H9 (cell line): Measurements from ENCODE around the gene IRF2BP2. TPM values are rescaled to one million over a fixed set of nuclear protein-coding genes. Genes with fewer than 3 reads are reported as not detected.

Source experiments
- DNase-seq: peaks from one replicate; pipeline ENCODE4 v3.0.0-alpha.2; 2017
- H2AFZ ChIP-seq: one replicate; pipeline ENCODE4 v1.6.1; 2013; ENCODE audit warnings: mild to moderate bottlenecking, low read length, control low read depth, moderate library complexity
- H2AK5ac ChIP-seq: 2 replicates; pipeline ENCODE4 v1.6.1; 2013; ENCODE audit warnings: low read length, control low read depth, mixed read lengths; ENCODE audit not compliant: insufficient read length
- H2BK120ac ChIP-seq: one replicate; pipeline ENCODE4 v1.6.1; 2013; ENCODE audit warnings: low read depth, mild to moderate bottlenecking, low read length, control low read depth, inconsistent platforms; ENCODE audit not compliant: poor library complexity, severe bottlenecking
- H2BK12ac ChIP-seq: 2 replicates; pipeline ENCODE4 v1.6.1; 2013; ENCODE audit warnings: low read length, control low read depth, mixed read lengths, low read depth; ENCODE audit not compliant: insufficient read length
- H2BK15ac ChIP-seq: 2 replicates; pipeline ENCODE4 v1.6.1; 2013; ENCODE audit warnings: low read depth, low read length, control low read depth
- H2BK20ac ChIP-seq: one replicate; pipeline ENCODE4 v1.6.1; 2013; ENCODE audit warnings: low read depth, mild to moderate bottlenecking, low read length, control low read depth, inconsistent platforms; ENCODE audit not compliant: poor library complexity, severe bottlenecking
- H2BK5ac ChIP-seq: 2 replicates; pipeline ENCODE4 v1.6.1; 2013; ENCODE audit warnings: low read length, control low read depth, mixed read lengths; ENCODE audit not compliant: insufficient read length
- H3K14ac ChIP-seq: 2 replicates; pipeline ENCODE4 v1.6.1; 2013; ENCODE audit warnings: low read length, control low read depth; ENCODE audit not compliant: insufficient read depth
- H3K18ac ChIP-seq: 2 replicates; pipeline ENCODE4 v1.6.1; 2013; ENCODE audit warnings: low read depth, mild to moderate bottlenecking, mixed read lengths, low read length, control low read depth; ENCODE audit not compliant: insufficient read length
- H3K23ac ChIP-seq: 2 replicates; pipeline ENCODE4 v1.6.1; 2013; ENCODE audit warnings: low read length, control low read depth, mixed read lengths, low read depth; ENCODE audit not compliant: insufficient read length
- H3K23me2 ChIP-seq: 2 replicates; pipeline ENCODE4 v1.6.1; 2013; ENCODE audit warnings: low read depth, mild to moderate bottlenecking, mixed read lengths, low read length, control low read depth; ENCODE audit not compliant: insufficient read length, poor library complexity, severe bottlenecking
- H3K27ac ChIP-seq: 2 replicates; pipeline ENCODE4 v1.5.1; 2013; ENCODE audit warnings: low read length, control low read depth, mixed read lengths, low read depth; ENCODE audit not compliant: insufficient read length
- H3K27me3 ChIP-seq: 2 replicates; pipeline ENCODE4 v1.6.1; 2013; ENCODE audit warnings: low read length, control low read depth, inconsistent platforms; ENCODE audit not compliant: insufficient read depth
- H3K4ac ChIP-seq: 2 replicates; pipeline ENCODE4 v1.6.1; 2013; ENCODE audit warnings: low read depth, mild to moderate bottlenecking, control low read depth, inconsistent platforms, low read length, moderate library complexity
- H3K4me1 ChIP-seq: 2 replicates; pipeline ENCODE4 v1.6.1; 2013; ENCODE audit warnings: low read length, control low read depth, inconsistent platforms; ENCODE audit not compliant: insufficient read depth
- H3K4me2 ChIP-seq: 2 replicates; pipeline ENCODE4 v1.6.1; 2013; ENCODE audit warnings: low read length, control low read depth, mixed read lengths; ENCODE audit not compliant: insufficient read length, insufficient read depth
- H3K56ac ChIP-seq: 2 replicates; pipeline ENCODE4 v1.6.1; 2013; ENCODE audit warnings: low read depth, mild to moderate bottlenecking, mixed read lengths, low read length, control low read depth; ENCODE audit not compliant: insufficient read length
- H3K79me1 ChIP-seq: 2 replicates; pipeline ENCODE4 v1.6.1; 2013; ENCODE audit warnings: low read depth, mild to moderate bottlenecking, moderate library complexity, low read length, control low read depth, inconsistent platforms; ENCODE audit not compliant: insufficient read depth, poor library complexity, severe bottlenecking
- H3K79me2 ChIP-seq: 2 replicates; pipeline ENCODE4 v1.6.1; 2013; ENCODE audit warnings: low read length, control low read depth, inconsistent platforms; ENCODE audit not compliant: insufficient read depth
- H3K9ac ChIP-seq: 2 replicates; pipeline ENCODE4 v1.6.1; 2013; ENCODE audit warnings: low read length, control low read depth, mixed read lengths; ENCODE audit not compliant: insufficient read length; ENCODE audit errors: extremely low read depth
- H3K9me3 ChIP-seq: one replicate; pipeline ENCODE4 v1.6.1; 2013; ENCODE audit warnings: low read depth, low read length, inconsistent platforms; ENCODE audit not compliant: control insufficient read depth
- H3T11ph ChIP-seq: one replicate; pipeline ENCODE4 v1.6.1; 2013; ENCODE audit warnings: mild to moderate bottlenecking, low read length, control low read depth, inconsistent platforms
- H4K20me1 ChIP-seq: one replicate; pipeline ENCODE4 v1.6.1; 2013; ENCODE audit not compliant: control insufficient read depth, insufficient read length, insufficient read depth
- H4K5ac ChIP-seq: 2 replicates; pipeline ENCODE4 v1.6.1; 2013; ENCODE audit warnings: low read depth, mild to moderate bottlenecking, mixed read lengths, low read length, control low read depth; ENCODE audit not compliant: insufficient read length
- H4K8ac ChIP-seq: replicated peaks from 2 replicates; pipeline ENCODE4 v1.6.1; 2013; ENCODE audit warnings: low read length, control low read depth, mixed read lengths, low read depth; ENCODE audit not compliant: insufficient read length
- H4K91ac ChIP-seq: 2 replicates; pipeline ENCODE4 v1.6.1; 2013; ENCODE audit warnings: low read depth, mild to moderate bottlenecking, moderate library complexity, mixed read lengths, low read length, control low read depth; ENCODE audit not compliant: insufficient read length
- H3K27ac Mint-ChIP-seq, 3 experiments: 2 replicates in 2 of 3; 3 replicates in 1 of 3; pipeline ENCODE4 v1.8.0; 2020 to 2021; ENCODE audit warnings: mixed read lengths in 3 of 3, mild to moderate bottlenecking in 1 of 3, moderate library complexity in 1 of 3
- H3K27me3 Mint-ChIP-seq: 2 replicates; pipeline ENCODE4 v1.8.0; 2021; ENCODE audit warnings: low read depth, mild to moderate bottlenecking, moderate library complexity, mixed read lengths
- H3K36me3 Mint-ChIP-seq, 3 experiments: 2 replicates in 2 of 3; 3 replicates in 1 of 3; pipeline ENCODE4 v1.8.0; 2020 to 2021; ENCODE audit warnings: low read depth in 3 of 3, mixed read lengths in 3 of 3; ENCODE audit not compliant: insufficient read depth in 1 of 3
- H3K4me1 Mint-ChIP-seq, 2 experiments: 2 replicates each; pipeline ENCODE4 v1.8.0; 2020; ENCODE audit warnings: mixed read lengths in 2 of 2
- H3K4me3 Mint-ChIP-seq, 2 experiments: 2 replicates in 1 of 2; 3 replicates in 1 of 2; pipeline ENCODE4 v1.8.0; 2020 to 2021; ENCODE audit warnings: mild to moderate bottlenecking in 2 of 2, mixed read lengths in 2 of 2, moderate library complexity in 1 of 2
- H3K9me3 Mint-ChIP-seq, 2 experiments: 2 replicates in 1 of 2; 3 replicates in 1 of 2; pipeline ENCODE4 v1.8.0; 2020; ENCODE audit warnings: mild to moderate bottlenecking in 2 of 2, mixed read lengths in 2 of 2, moderate library complexity in 1 of 2
- WGBS: extraction: QIAGEN DNeasy Blood & Tissue Kit; methylation state at CpG from one replicate; pipeline ENCODE4 v1.1.7; 2013; ENCODE audit warnings: missing lambda C conversion rate, low lambda C conversion rate, mixed read lengths; ENCODE audit not compliant: insufficient read length; ENCODE audit errors: extremely low coverage; 5-methylcytosine and 5-hydroxymethylcytosine counted together
- total RNA-seq: library from RNA; stranded (reverse); gene quantifications from 2 replicates; pipeline ENCODE4 v1.2.1, GENCODE V29; 2021
- TF ChIP-seq, protein P1 (sequence below): fragments of 200-600 bp; sonication (generic); conservative IDR thresholded peaks from 3 replicates; pipeline ENCODE4 v1.8.0; 2021; ENCODE audit warnings: antibody characterized with exemption, mild to moderate bottlenecking

Gene IRF2BP2
- total RNA-seq, 1 experiment from 2014 or later = 80.2 TPM

DNA sequence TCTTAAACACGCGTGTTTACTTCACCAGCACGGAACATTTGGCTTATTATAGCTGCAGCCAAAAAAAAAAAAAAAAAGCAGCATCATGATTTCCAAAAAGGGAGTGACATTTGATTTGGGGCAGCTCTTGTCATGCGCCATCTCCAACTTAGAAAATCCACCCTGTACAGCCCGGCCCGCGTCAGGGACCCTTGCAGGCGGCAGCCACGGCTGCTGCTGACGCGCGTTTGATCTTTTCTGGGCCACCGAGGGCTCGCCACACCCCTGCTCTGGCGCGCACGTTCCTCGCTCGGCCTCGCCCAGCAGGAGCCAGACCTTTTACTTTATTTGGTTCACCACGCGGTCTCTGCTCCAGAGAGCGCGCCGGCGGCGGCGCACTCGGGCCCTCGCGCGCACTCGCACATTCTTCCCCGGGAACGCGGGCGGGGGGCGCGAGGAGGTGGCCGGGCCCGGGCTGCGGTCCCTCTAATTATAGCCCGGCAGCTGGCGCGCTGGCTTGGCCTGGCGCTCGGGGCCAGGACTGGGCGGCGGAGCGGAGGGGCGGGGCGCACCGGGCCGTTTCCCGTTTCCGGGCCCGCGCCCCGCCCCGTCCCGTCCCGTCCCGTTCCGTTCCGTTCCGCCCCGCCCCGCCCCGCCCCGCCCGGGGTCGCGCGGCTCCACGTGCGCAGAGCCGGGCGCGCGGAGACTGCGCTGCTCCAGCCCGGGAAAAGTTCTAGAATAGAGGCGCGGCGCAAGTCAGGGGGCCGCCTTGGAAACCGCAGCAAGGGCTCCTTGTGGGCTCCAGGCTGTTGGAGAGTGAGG lies 10.2 kb downstream of the IRF2BP2 start:
- H3K9me3 ChIP-seq = no peaks in the 10 kb centered on the region
- peak overlapping the region; percentile 25 for H3K9ac ChIP-seq
- H2BK15ac ChIP-seq = no peak overlapping the region
- H3K4me3 Mint-ChIP-seq = peak overlapping the region; percentile 74 to 80
- no peak overlapping the region for H2BK5ac ChIP-seq
- H3K4ac ChIP-seq = no peak overlapping the region
- no peak overlapping the region for H4K91ac ChIP-seq
- peaks cover 2% of the 10 kb centered on the region for H3K4me1 ChIP-seq
- H3K23me2 ChIP-seq = no peaks in the 10 kb centered on the region
- H3K27me3 Mint-ChIP-seq = no peaks in the 10 kb centered on the region
- H2AFZ ChIP-seq = no peak overlapping the region
- H3K23ac ChIP-seq = no peak overlapping the region
- no peak overlapping the region for H4K8ac ChIP-seq
- H3K18ac ChIP-seq = no peak overlapping the region
- H3K9me3 Mint-ChIP-seq = no peaks in the 10 kb centered on the region; a peak in 1 of 5 replicates
- DNase-seq = peak; percentile 81
- H3K27ac ChIP-seq = no peak overlapping the region
- no peak overlapping the region for H3K14ac ChIP-seq
- no peak overlapping the region for H3K56ac ChIP-seq
- TF ChIP-seq, protein P1, sequence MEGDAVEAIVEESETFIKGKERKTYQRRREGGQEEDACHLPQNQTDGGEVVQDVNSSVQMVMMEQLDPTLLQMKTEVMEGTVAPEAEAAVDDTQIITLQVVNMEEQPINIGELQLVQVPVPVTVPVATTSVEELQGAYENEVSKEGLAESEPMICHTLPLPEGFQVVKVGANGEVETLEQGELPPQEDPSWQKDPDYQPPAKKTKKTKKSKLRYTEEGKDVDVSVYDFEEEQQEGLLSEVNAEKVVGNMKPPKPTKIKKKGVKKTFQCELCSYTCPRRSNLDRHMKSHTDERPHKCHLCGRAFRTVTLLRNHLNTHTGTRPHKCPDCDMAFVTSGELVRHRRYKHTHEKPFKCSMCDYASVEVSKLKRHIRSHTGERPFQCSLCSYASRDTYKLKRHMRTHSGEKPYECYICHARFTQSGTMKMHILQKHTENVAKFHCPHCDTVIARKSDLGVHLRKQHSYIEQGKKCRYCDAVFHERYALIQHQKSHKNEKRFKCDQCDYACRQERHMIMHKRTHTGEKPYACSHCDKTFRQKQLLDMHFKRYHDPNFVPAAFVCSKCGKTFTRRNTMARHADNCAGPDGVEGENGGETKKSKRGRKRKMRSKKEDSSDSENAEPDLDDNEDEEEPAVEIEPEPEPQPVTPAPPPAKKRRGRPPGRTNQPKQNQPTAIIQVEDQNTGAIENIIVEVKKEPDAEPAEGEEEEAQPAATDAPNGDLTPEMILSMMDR = no peak; the same call in 2 of the 3 replicates
- no peak overlapping the region for H2BK12ac ChIP-seq
- no peaks in the 10 kb centered on the region for H3K79me1 ChIP-seq
- H2AK5ac ChIP-seq = no peak overlapping the region
- peak overlapping the region; percentile 92 for H3K4me2 ChIP-seq
- no peak overlapping the region for H4K5ac ChIP-seq
- peak overlapping the region; percentile 66 to 92 (median 84); a peak in 5 of 7 replicates for H3K27ac Mint-ChIP-seq
- no peaks in the 10 kb centered on the region for H3K27me3 ChIP-seq
- H2BK120ac ChIP-seq = no peak overlapping the region
- H3T11ph ChIP-seq = no peak overlapping the region
- H3K36me3 Mint-ChIP-seq = peaks cover 0 to 12% (median 0%) of the 10 kb centered on the region in 3 experiments; a peak in 3 of 7 replicates
- peaks cover 41 to 42% of the 10 kb centered on the region in 2 experiments for H3K4me1 Mint-ChIP-seq
- H3K79me2 ChIP-seq = peaks cover 7% of the 10 kb centered on the region; the same call in 1 of the 2 replicates
- WGBS = no CpG with 5 or more reads among the region's 87 CpGs
- no peaks in the 10 kb centered on the region for H4K20me1 ChIP-seq
- H2BK20ac ChIP-seq = no peak overlapping the region
